GM23338 (cell line): Measurements from ENCODE around the gene BCAS1. TPM values are rescaled to one million over a fixed set of nuclear protein-coding genes. Genes with fewer than 3 reads are reported as not detected.

Experiments used
- ATAC-seq: fragments of 200-7000 bp; cut with Tn5 transposase; 3 replicates; pipeline ENCODE4 v1.9.1; 2020
- DNase-seq: peaks from one replicate; pipeline ENCODE4 v3.0.0-alpha.2; 2015; ENCODE audit warnings: low spot score
- H2AFZ ChIP-seq: fragments of 200-600 bp; sonication (generic); 2 replicates; pipeline ENCODE4 v1.8.0; 2016; ENCODE audit warnings: antibody characterized with exemption, mild to moderate bottlenecking, moderate library complexity
- H3F3A ChIP-seq: fragments of 200-600 bp; sonication (generic); replicated peaks from 2 replicates; pipeline ENCODE4 v1.8.0; 2017; ENCODE audit warnings: antibody characterized with exemption, mixed run types, low read depth
- H3K27ac ChIP-seq: fragments of 200-600 bp; sonication (generic); 2 replicates; pipeline ENCODE4 v1.6.1; 2016; ENCODE audit warnings: low read depth
- H3K27me3 ChIP-seq: fragments of 200-600 bp; sonication (generic); 2 replicates; pipeline ENCODE4 v1.8.0; 2016; ENCODE audit warnings: mild to moderate bottlenecking, mixed run types, moderate library complexity; ENCODE audit not compliant: insufficient read depth
- H3K36me3 ChIP-seq: fragments of 200-600 bp; sonication (generic); 2 replicates; pipeline ENCODE4 v1.8.0; 2016; ENCODE audit warnings: mild to moderate bottlenecking; ENCODE audit not compliant: insufficient read depth
- H3K4me1 ChIP-seq: fragments of 200-600 bp; sonication (generic); 2 replicates; pipeline ENCODE4 v1.8.0; 2016; ENCODE audit warnings: mild to moderate bottlenecking, moderate library complexity; ENCODE audit not compliant: insufficient read depth
- H3K4me2 ChIP-seq: fragments of 200-600 bp; sonication (generic); 2 replicates; pipeline ENCODE4 v1.7.1; 2017; ENCODE audit warnings: mixed run types
- H3K4me3 ChIP-seq: fragments of 200-600 bp; sonication (generic); 2 replicates; pipeline ENCODE4 v1.6.1; 2016; ENCODE audit warnings: mixed run types
- H3K79me2 ChIP-seq: fragments of 200-600 bp; sonication (generic); replicated peaks from 2 replicates; pipeline ENCODE4 v1.8.0; 2017; ENCODE audit warnings: mild to moderate bottlenecking; ENCODE audit not compliant: insufficient read depth
- H3K9me2 ChIP-seq: fragments of 200-600 bp; sonication (generic); 2 replicates; pipeline ENCODE4 v1.8.0; 2017; ENCODE audit not compliant: insufficient read depth
- H4K20me1 ChIP-seq: fragments of 200-600 bp; sonication (generic); replicated peaks from 2 replicates; pipeline ENCODE4 v1.8.0; 2017; ENCODE audit warnings: mild to moderate bottlenecking; ENCODE audit not compliant: insufficient read depth
- H3K27ac Mint-ChIP-seq: 2 replicates; pipeline ENCODE4 v1.8.0; 2020; ENCODE audit warnings: inconsistent platforms, mild to moderate bottlenecking, moderate library complexity, mixed read lengths
- H3K27me3 Mint-ChIP-seq: 3 replicates; pipeline ENCODE4 v1.8.0; 2022; ENCODE audit warnings: low read depth, mild to moderate bottlenecking, moderate library complexity, mixed read lengths, inconsistent platforms; ENCODE audit not compliant: insufficient read depth, poor library complexity
- H3K36me3 Mint-ChIP-seq: 3 replicates; pipeline ENCODE4 v1.8.0; 2021; ENCODE audit warnings: low read depth, mild to moderate bottlenecking, inconsistent platforms, moderate library complexity, mixed read lengths
- H3K4me1 Mint-ChIP-seq: 3 replicates; pipeline ENCODE4 v1.8.0; 2020; ENCODE audit warnings: mild to moderate bottlenecking, inconsistent platforms, mixed read lengths
- H3K4me3 Mint-ChIP-seq: 3 replicates; pipeline ENCODE4 v1.8.0; 2021; ENCODE audit warnings: moderate library complexity, mild to moderate bottlenecking, inconsistent platforms, mixed read lengths
- H3K9me3 Mint-ChIP-seq: 3 replicates; pipeline ENCODE4 v1.8.0; 2020; ENCODE audit warnings: moderate library complexity, mild to moderate bottlenecking, inconsistent platforms, mixed read lengths
- CREB1 ChIP-seq: fragments of 250-450 bp; sonication (Bioruptor Pico); IDR thresholded peaks from 2 replicates; pipeline ENCODE4 v1.5.0; 2020; ENCODE audit warnings: low read depth, mild to moderate bottlenecking, moderate library complexity
- EZH2 ChIP-seq: fragments of 200-600 bp; sonication (generic); IDR thresholded peaks from one replicate; pipeline ENCODE4 v1.8.0; 2017; ENCODE audit warnings: antibody characterized with exemption, mild to moderate bottlenecking, low read depth; ENCODE audit not compliant: unreplicated experiment
- EZH2phosphoT487 ChIP-seq: fragments of 200-600 bp; sonication (generic); IDR thresholded peaks from one replicate; pipeline ENCODE4 v1.8.1; 2018; ENCODE audit warnings: antibody characterized with exemption; ENCODE audit not compliant: unreplicated experiment
- JUNB ChIP-seq: IDR thresholded peaks from one replicate; pipeline ENCODE4 v1.6.1; 2016; ENCODE audit warnings: antibody characterized with exemption; ENCODE audit not compliant: unreplicated experiment
- NANOG ChIP-seq: IDR thresholded peaks from 2 replicates; pipeline ENCODE4 v1.6.1; 2016; ENCODE audit warnings: antibody characterized with exemption, borderline replicate concordance
- POLR2AphosphoS5 ChIP-seq: IDR thresholded peaks from 2 replicates; pipeline ENCODE4 v1.6.1; 2016; ENCODE audit warnings: antibody characterized with exemption, low read depth
- STAT1 ChIP-seq: IDR thresholded peaks from one replicate; pipeline ENCODE4 v1.6.1; 2016; ENCODE audit warnings: antibody characterized with exemption; ENCODE audit not compliant: unreplicated experiment
- ZNF114 ChIP-seq: fragments of 250-450 bp; sonication (Bioruptor Pico); IDR thresholded peaks from 2 replicates; pipeline ENCODE4 v1.5.0; 2020; ENCODE audit warnings: mild to moderate bottlenecking, moderate library complexity
- ZNF331 ChIP-seq: fragments of 250-450 bp; sonication (Bioruptor Pico); IDR thresholded peaks from 2 replicates; pipeline ENCODE4 v1.5.0; 2020; ENCODE audit warnings: low read depth, mild to moderate bottlenecking, moderate library complexity
- polyA plus RNA-seq: library from polyadenylated mRNA; unstranded; fragments of >200 nt; fragmentation: Nextera tagmentation; extraction: Ambion mirVana; gene quantifications from 2 replicates; pipeline ENCODE4 v1.2.1, GENCODE V29; 2016
- total RNA-seq: library from RNA; depleted of rRNA; stranded (reverse); fragments of >200 nt; shearing (Covaris generic); gene quantifications from 2 replicates; pipeline ENCODE4 v1.2.3, GENCODE V29; 2014
- TF ChIP-seq, protein P1 (sequence below): IDR thresholded peaks from 2 replicates; pipeline ENCODE4 v1.6.1; 2016; ENCODE audit warnings: antibody characterized with exemption
- TF ChIP-seq, protein P2 (sequence below), 2 experiments: fragments of 200-600 bp in 1 of 2; sonication (generic) in 1 of 2; conservative IDR thresholded peaks; 2 replicates each; pipeline versions ENCODE4 v1.5.1 to v1.6.1; 2016 to 2017; ENCODE audit warnings: antibody characterized with exemption in 2 of 2, low read depth in 2 of 2, mild to moderate bottlenecking in 2 of 2, moderate library complexity in 1 of 2
- TF ChIP-seq, protein P3 (sequence below): fragments of 250-450 bp; sonication (Bioruptor Pico); IDR thresholded peaks from 2 replicates; pipeline ENCODE4 v1.5.0; 2020; ENCODE audit warnings: mild to moderate bottlenecking, moderate library complexity

The BCAS1 gene
- total and polyA plus RNA-seq, 2 experiments from 2014 or later = 0.17 to 0.19 TPM

DNA sequence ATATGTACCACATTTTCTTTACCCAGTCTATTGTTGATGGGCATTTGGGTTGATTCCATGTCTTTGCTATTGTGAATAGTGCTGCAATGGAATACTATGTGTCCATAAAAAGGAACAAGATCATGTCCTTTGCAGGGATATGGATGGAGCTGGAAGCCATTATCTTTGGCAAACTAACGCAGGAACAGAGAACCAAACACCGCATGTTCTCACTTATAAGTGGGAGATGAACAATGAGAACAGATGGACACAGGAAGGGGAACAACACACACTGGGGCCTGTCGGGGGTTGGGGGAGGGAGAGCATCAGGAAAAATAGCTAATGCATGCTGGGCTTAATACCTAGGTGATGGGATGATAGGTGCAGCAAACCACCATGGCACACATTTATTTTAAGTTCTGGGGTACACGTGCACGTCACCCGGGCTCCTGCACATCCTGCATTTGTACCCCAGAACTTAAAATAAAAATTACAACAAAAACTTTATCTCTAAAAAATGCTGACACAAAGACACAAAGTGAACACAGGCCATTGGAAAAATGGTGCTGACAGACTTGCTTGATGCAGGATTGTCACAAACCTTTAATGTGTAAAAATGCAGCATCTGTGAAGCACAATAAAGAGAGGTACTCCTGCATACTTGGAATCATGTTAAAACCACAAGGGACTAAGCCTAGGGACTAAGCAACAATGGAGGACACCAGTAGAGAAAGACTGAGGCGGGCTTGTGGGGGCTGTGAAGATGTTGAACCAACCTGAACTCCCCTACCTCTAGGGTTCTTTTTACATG is 48.8 kb downstream of the BCAS1 start (continued):
- TF ChIP-seq, protein P1, sequence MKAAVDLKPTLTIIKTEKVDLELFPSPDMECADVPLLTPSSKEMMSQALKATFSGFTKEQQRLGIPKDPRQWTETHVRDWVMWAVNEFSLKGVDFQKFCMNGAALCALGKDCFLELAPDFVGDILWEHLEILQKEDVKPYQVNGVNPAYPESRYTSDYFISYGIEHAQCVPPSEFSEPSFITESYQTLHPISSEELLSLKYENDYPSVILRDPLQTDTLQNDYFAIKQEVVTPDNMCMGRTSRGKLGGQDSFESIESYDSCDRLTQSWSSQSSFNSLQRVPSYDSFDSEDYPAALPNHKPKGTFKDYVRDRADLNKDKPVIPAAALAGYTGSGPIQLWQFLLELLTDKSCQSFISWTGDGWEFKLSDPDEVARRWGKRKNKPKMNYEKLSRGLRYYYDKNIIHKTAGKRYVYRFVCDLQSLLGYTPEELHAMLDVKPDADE = no peak
- TF ChIP-seq EZH2phosphoT487 (no peak), ZNF331 (no peak), STAT1 (no peak), NANOG (no peak), ZNF114 (no peak), JUNB (no peak), CREB1 (CRISPR knock-in tag) (no peak), EZH2 (no peak), POLR2AphosphoS5 (no peak)
- TF ChIP-seq, protein P2, sequence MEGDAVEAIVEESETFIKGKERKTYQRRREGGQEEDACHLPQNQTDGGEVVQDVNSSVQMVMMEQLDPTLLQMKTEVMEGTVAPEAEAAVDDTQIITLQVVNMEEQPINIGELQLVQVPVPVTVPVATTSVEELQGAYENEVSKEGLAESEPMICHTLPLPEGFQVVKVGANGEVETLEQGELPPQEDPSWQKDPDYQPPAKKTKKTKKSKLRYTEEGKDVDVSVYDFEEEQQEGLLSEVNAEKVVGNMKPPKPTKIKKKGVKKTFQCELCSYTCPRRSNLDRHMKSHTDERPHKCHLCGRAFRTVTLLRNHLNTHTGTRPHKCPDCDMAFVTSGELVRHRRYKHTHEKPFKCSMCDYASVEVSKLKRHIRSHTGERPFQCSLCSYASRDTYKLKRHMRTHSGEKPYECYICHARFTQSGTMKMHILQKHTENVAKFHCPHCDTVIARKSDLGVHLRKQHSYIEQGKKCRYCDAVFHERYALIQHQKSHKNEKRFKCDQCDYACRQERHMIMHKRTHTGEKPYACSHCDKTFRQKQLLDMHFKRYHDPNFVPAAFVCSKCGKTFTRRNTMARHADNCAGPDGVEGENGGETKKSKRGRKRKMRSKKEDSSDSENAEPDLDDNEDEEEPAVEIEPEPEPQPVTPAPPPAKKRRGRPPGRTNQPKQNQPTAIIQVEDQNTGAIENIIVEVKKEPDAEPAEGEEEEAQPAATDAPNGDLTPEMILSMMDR (conservative IDR thresholded peaks at IDR 0.05; ENCODE audit: low read depth in 2 of 2) = no peak

DNA sequence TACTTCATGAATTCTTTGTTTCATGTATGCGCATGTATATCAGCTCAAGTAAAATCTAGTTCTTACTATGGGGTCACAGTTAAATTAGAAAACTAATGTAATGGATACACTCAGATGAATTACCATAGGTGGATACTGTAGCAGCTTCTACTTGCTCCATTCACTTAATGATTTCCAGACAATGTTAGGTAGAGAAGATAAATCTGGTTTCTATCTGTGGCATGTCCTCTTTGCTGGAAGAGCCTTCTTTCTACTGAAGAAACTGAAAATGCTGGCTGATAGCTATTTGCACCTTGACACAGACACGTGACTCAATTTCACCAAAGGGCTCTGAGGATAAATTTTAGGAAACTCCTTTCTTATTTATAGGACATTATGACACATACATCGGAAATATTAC is 49.5 kb downstream of the BCAS1 start:
- Histone ChIP-seq H3K27ac (no peak overlapping the region), H3K79me2 (no peaks in the 10 kb centered on the region), H3F3A (no peaks in the 10 kb centered on the region), H3K36me3 (no peaks in the 10 kb centered on the region), H3K27me3 (no peaks in the 10 kb centered on the region), H3K4me3 (no peak overlapping the region), H2AFZ (no peak overlapping the region), H3K9me2 (no peaks in the 10 kb centered on the region), H3K4me2 (no peak overlapping the region), H3K4me1 (peaks cover 5% of the 10 kb centered on the region; the same call in 1 of the 2 replicates), H4K20me1 (no peaks in the 10 kb centered on the region)
- no peak overlapping the region for H3K4me3 Mint-ChIP-seq
- no peak overlapping the region for H3K27ac Mint-ChIP-seq
- no peaks in the 10 kb centered on the region for H3K27me3 Mint-ChIP-seq
- H3K36me3 Mint-ChIP-seq = no peaks in the 10 kb centered on the region
- H3K4me1 Mint-ChIP-seq = peaks cover 16% of the 10 kb centered on the region; the same call in 2 of the 3 replicates
- DNase-seq (no peak), ATAC-seq (no peak)
- no peaks in the 10 kb centered on the region for H3K9me3 Mint-ChIP-seq
- no peak for TF ChIP-seq STAT1
- no peak for TF ChIP-seq EZH2
- no peak for TF ChIP-seq POLR2AphosphoS5
- TF ChIP-seq NANOG = no peak
- no peak for TF ChIP-seq EZH2phosphoT487
- TF ChIP-seq, protein P3, sequence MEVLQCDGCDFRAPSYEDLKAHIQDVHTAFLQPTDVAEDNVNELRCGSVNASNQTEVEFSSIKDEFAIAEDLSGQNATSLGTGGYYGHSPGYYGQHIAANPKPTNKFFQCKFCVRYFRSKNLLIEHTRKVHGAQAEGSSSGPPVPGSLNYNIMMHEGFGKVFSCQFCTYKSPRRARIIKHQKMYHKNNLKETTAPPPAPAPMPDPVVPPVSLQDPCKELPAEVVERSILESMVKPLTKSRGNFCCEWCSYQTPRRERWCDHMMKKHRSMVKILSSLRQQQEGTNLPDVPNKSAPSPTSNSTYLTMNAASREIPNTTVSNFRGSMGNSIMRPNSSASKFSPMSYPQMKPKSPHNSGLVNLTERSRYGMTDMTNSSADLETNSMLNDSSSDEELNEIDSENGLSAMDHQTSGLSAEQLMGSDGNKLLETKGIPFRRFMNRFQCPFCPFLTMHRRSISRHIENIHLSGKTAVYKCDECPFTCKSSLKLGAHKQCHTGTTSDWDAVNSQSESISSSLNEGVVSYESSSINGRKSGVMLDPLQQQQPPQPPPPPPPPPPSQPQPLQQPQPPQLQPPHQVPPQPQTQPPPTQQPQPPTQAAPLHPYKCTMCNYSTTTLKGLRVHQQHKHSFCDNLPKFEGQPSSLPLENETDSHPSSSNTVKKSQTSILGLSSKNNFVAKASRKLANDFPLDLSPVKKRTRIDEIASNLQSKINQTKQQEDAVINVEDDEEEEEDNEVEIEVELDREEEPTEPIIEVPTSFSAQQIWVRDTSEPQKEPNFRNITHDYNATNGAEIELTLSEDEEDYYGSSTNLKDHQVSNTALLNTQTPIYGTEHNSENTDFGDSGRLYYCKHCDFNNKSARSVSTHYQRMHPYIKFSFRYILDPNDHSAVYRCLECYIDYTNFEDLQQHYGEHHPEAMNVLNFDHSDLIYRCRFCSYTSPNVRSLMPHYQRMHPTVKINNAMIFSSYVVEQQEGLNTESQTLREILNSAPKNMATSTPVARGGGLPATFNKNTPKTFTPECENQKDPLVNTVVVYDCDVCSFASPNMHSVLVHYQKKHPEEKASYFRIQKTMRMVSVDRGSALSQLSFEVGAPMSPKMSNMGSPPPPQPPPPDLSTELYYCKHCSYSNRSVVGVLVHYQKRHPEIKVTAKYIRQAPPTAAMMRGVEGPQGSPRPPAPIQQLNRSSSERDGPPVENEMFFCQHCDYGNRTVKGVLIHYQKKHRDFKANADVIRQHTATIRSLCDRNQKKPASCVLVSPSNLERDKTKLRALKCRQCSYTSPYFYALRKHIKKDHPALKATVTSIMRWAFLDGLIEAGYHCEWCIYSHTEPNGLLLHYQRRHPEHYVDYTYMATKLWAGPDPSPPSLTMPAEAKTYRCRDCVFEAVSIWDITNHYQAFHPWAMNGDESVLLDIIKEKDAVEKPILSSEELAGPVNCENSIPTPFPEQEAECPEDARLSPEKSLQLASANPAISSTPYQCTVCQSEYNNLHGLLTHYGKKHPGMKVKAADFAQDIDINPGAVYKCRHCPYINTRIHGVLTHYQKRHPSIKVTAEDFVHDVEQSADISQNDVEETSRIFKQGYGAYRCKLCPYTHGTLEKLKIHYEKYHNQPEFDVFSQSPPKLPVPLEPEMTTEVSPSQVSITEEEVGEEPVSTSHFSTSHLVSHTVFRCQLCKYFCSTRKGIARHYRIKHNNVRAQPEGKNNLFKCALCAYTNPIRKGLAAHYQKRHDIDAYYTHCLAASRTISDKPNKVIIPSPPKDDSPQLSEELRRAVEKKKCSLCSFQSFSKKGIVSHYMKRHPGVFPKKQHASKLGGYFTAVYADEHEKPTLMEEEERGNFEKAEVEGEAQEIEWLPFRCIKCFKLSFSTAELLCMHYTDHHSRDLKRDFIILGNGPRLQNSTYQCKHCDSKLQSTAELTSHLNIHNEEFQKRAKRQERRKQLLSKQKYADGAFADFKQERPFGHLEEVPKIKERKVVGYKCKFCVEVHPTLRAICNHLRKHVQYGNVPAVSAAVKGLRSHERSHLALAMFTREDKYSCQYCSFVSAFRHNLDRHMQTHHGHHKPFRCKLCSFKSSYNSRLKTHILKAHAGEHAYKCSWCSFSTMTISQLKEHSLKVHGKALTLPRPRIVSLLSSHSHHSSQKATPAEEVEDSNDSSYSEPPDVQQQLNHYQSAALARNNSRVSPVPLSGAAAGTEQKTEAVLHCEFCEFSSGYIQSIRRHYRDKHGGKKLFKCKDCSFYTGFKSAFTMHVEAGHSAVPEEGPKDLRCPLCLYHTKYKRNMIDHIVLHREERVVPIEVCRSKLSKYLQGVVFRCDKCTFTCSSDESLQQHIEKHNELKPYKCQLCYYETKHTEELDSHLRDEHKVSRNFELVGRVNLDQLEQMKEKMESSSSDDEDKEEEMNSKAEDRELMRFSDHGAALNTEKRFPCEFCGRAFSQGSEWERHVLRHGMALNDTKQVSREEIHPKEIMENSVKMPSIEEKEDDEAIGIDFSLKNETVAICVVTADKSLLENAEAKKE (CRISPR knock-in tag) = no peak
- TF ChIP-seq, protein P2 (conservative IDR thresholded peaks at IDR 0.05; ENCODE audit: low read depth in 2 of 2) = no peak
- no peak for TF ChIP-seq CREB1 (CRISPR knock-in tag)
